AG04449 (cell line): Measurements from ENCODE around the gene NIFK.

Experiments
- CTCF ChIA-PET: fragments of 350-600 bp; formaldehyde crosslinking; extraction: SDS; loops from one replicate; lab custom pipeline; 2021; ENCODE audit warnings: antibody characterized with exemption; lab: Yijun Ruan, JAX
- POLR2A ChIA-PET: fragments of 400-600, 350-600 bp; formaldehyde crosslinking; extraction: SDS; loops from one replicate; lab custom pipeline; 2020; ENCODE audit warnings: antibody characterized with exemption, inconsistent platforms; lab: Yijun Ruan, JAX
- DNase-seq: peaks from one replicate; pipeline ENCODE4 v3.0.0-alpha.2; 2010; ENCODE audit warnings: low read depth, low spot score
- H3K4me3 ChIP-seq: 2 replicates; pipeline ENCODE4 v1.5.1; 2011; ENCODE audit warnings: low read depth, mild to moderate bottlenecking, control low read depth, low read length
- CTCF ChIP-seq: IDR thresholded peaks from one replicate; pipeline ENCODE4 v1.5.1; 2011; ENCODE audit warnings: mild to moderate bottlenecking, moderate library complexity, low read length, control low read depth, inconsistent platforms; ENCODE audit not compliant: insufficient read depth; ENCODE audit errors: missing control alignments

The NIFK gene

DNA sequence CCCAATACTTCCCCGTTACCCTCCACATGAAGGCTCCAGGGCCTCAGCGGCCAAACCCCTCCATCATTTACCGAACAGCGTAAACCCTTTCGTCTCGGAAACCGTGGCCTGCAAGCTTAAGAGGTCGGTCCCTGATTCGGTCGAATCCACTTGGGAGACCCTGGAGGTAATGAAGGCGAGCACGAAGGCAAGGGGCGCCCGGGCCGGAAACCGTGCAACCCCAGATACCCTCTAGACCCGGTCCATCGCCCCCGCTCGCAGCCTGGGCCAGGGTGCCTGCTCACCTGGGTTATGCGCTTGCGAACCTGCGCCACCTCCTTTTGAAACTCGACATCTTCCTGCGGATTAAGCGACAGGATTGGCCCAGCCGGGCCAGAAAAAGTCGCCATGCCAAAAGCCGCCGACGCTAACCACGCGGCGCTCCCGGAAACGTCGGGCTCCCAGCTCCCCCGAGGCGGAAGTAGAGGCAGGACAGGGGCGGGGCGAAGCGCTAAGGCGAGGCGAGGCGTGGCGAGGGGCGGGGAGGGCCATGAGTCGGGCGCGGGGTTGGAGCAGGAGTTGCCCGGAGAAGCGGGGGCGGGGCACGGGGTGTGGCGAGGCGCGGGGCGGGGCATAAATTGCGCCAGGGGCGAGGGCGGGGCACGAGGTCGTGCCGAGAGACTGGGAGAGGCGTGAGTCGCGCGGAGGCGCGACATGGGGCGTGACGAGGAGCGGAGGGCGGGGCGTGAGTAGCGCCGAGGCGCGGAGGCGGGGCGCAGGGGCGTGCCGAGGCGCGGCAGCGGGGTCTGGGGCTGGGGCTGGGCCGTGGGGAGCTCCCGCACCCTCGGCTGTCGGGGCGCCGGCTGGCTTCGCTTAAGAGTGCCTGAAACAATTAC lies at the start of gene NIFK:
Gene NIFK (minus strand): TSS at position 414 of the 875 bp plus-strand sequence. CDS start 25 bp downstream, at position 389.
- peak within 1 kb of the TSS; percentile 89 for H3K4me3 ChIP-seq
- no peak for TF ChIP-seq CTCF
- POLR2A ChIA-PET: interaction anchor here (0.9 to 3.1 kb wide), 3 partner anchors 15 to 205 kb away, joined by 3 to 16 read pairs (median 6); partner anchors contain the start of genes RNU4ATAC and TSN
- peak; percentile 66 for DNase-seq
- CTCF ChIA-PET: interaction anchor here (0.7 to 3.6 kb wide), 7 partner anchors 12 to 641 kb away, joined by 3 to 15 read pairs (median 5); partner anchors contain the start of gene RNU4ATAC

DNA sequence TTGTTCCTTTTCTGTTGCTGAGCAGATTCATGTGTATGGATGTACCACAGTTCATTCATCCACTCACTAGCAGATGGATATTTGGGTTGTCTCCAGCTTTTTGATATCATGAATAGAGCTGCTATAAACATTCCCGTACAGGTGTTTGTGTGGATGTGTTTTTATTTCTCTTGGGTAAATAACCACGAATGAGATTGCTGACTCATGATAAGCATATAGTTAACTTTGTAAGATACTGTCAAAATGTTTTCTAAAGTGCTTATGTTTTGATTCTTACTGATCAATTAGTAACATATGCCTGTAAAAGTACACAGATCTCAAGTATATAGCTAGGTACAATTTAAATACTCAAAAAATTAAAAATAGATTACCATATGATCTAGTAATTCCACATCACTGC lies 46.5 kb upstream of the NIFK start:
- no peak overlapping the region for H3K4me3 ChIP-seq
- ChIA-PET CTCF (no interaction called here), POLR2A (no interaction called here)
- DNase-seq: no peak
- TF ChIP-seq CTCF: no peak

- ChIA-PET CTCF (interaction anchor here (0.9 kb wide), 1 partner anchor 32 kb away, joined by 3 read pairs; no protein-coding TSS in a partner anchor), POLR2A (interaction anchor here (0.6 kb wide), 1 partner anchor 311 kb away, joined by 3 read pairs; no protein-coding TSS in a partner anchor)
- H3K4me3 ChIP-seq: no peak overlapping the region
- DNase-seq: no peak
- TF ChIP-seq CTCF: no peak
Observed at GRCh38 chr2:121778741-121779487, 42.2 kb upstream of the NIFK start.

GRCh38 chr2:121777699-121778058 lies 41.0 kb upstream of the NIFK start:
- CTCF ChIA-PET: no interaction called here
- H3K4me3 ChIP-seq: no peak overlapping the region
- POLR2A ChIA-PET: no interaction called here
- no peak for DNase-seq
- no peak for TF ChIP-seq CTCF

DNA sequence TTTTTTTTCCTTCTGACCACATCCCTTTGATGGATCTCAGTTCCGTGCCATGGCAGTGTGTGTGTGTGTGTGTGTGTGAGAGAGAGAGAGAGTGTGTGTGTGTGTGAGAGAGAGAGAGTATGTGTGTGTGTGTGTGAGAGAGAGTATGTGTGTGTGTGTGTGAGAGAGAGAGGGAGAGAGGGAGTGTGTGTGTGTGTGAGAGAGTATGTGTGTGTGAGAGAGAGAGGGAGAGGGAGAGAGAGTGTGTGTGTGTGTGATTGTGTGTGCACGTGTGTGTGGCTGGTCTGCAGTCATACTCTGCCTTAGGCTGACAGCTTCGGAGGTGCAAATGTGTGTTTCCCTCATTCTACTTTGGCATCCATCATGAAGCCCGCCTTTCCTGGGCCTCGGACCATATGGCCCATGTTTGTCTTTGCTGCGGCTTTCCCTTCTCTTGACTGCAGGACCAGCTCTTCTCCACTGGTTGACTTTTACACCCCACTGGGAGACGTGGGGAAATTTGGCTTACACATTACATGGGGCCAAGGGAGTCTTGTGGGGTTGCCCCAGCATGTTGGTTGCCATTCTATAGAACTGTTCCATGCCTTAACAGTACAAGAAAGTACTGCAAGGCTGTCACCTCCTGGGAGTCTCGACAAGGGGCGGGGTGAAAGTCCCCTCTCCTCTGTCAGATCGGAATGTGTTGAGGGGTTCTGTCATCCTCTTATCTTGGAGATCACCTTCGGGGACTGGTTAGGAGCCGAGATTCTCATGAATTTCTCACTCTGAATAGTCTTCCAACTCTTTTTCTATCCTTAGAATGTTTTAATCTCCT lies 40.4 kb upstream of the NIFK start:
- no peak for TF ChIP-seq CTCF
- ChIA-PET CTCF (no interaction called here), POLR2A (no interaction called here)
- H3K4me3 ChIP-seq: no peak overlapping the region
- DNase-seq: no peak
